HepG2 (cell line): ENCODE data around the gene SLC4A7. TPM values are rescaled to one million over a fixed set of nuclear protein-coding genes. Genes with fewer than 3 reads are reported as not detected.

Experiments used
- ARID5B ChIP-seq: IDR thresholded peaks from 2 replicates; pipeline ENCODE4 v1.4.0; 2020; ENCODE audit warnings: mild to moderate bottlenecking, missing genetic modification reagents
- CREB3 ChIP-seq: sonication (generic); formaldehyde crosslinking; IDR thresholded peaks from 2 replicates; pipeline ENCODE4 v1.5.0; 2020; ENCODE audit warnings: missing genetic modification reagents
- DMTF1 ChIP-seq: sonication (generic); formaldehyde crosslinking; IDR thresholded peaks from 2 replicates; pipeline ENCODE4 v1.4.0; 2020; ENCODE audit warnings: mild to moderate bottlenecking, missing genetic modification reagents
- E2F5 ChIP-seq: sonication (generic); formaldehyde crosslinking; conservative IDR thresholded peaks from 2 replicates; pipeline ENCODE4 v1.4.0; 2020; ENCODE audit warnings: missing genetic modification reagents
- ISL2 ChIP-seq: sonication (generic); formaldehyde crosslinking; IDR thresholded peaks from 2 replicates; pipeline ENCODE4 v1.5.0; 2020; ENCODE audit warnings: missing genetic modification reagents
- NR2F6 ChIP-seq, 2 experiments: IDR thresholded peaks; 2 replicates each; pipeline ENCODE4 v1.6.1; 2016; ENCODE audit warnings: antibody characterized with exemption in 1 of 2, mild to moderate bottlenecking in 1 of 2
- PCBP1 ChIP-seq: fragments of 200-400 bp; formaldehyde crosslinking; IDR thresholded peaks from 2 replicates; pipeline ENCODE4 v1.6.1; 2017; ENCODE audit warnings: mild to moderate bottlenecking, low read depth, low read length, borderline replicate concordance
- PRDM4 ChIP-seq: sonication (generic); formaldehyde crosslinking; IDR thresholded peaks from 2 replicates; pipeline ENCODE4 v1.9.0; 2021; ENCODE audit warnings: missing genetic modification reagents, borderline replicate concordance
- SSRP1 ChIP-seq: IDR thresholded peaks from 2 replicates; pipeline ENCODE4 v1.6.1; 2016; ENCODE audit warnings: control low read depth
- TBL1XR1 ChIP-seq: fragments of 150-350 bp; IDR thresholded peaks from 2 replicates; pipeline ENCODE4 v1.6.1; 2014; ENCODE audit warnings: borderline replicate concordance, low read length; ENCODE audit not compliant: partially characterized antibody
- TFE3 ChIP-seq: IDR thresholded peaks from 2 replicates; pipeline ENCODE4 v1.6.1; 2016
- TOE1 ChIP-seq: sonication (generic); formaldehyde crosslinking; IDR thresholded peaks from 2 replicates; pipeline ENCODE4 v1.4.0; 2020; ENCODE audit warnings: mild to moderate bottlenecking, missing genetic modification reagents
- ZEB1 ChIP-seq: IDR thresholded peaks from 2 replicates; pipeline ENCODE4 v1.6.1; 2012; ENCODE audit warnings: mild to moderate bottlenecking, low read depth, inconsistent platforms; ENCODE audit not compliant: insufficient replicate concordance
- ZNF317 ChIP-seq: sonication (generic); formaldehyde crosslinking; IDR thresholded peaks from 2 replicates; pipeline ENCODE4 v1.5.0; 2020; ENCODE audit warnings: mild to moderate bottlenecking, missing genetic modification reagents
- polyA plus RNA-seq, 8 experiments: library from polyadenylated mRNA; depleted of rRNA in 3 of 8; stranded (reverse) in 7 of 8; unstranded in 1 of 8; fragments of >200 nt; fragmentation: Illumina TruSeq in 4 of 8; extraction: Trizol in 4 of 8; gene quantifications; 2 replicates each; pipeline versions ENCODE4 v1.2.1 to v1.2.3, GENCODE V29; 2011 to 2016; ENCODE audit warnings: low read depth in 4 of 8, missing spikeins in 1 of 8, mixed read lengths in 1 of 8; ENCODE audit not compliant: insufficient read depth in 1 of 8
- total RNA-seq, 5 experiments: library from RNA; depleted of rRNA; stranded (reverse); fragments of >200 nt; fragmentation: Illumina TruSeq; extraction: Trizol; gene quantifications; 2 replicates each; pipeline ENCODE4 v1.2.3, GENCODE V29; 2016; ENCODE audit warnings: low read depth in 1 of 5

Gene SLC4A7
- total and polyA plus RNA-seq, 2 of the 13 experiments (the other 11 are each of a cell fraction or from before 2014, with no cell fraction given): 16.4 to 43.8 TPM

- 0 out of 2 replicates have a peak, but pooled peaks have one; percentile 53 for TF ChIP-seq ZNF317 (CRISPR knock-in tag)
- TF ChIP-seq TFE3 (CRISPR knock-in tag): peak; percentile 92
- TF ChIP-seq SSRP1 (CRISPR knock-in tag): peak; percentile 86
- TF ChIP-seq PCBP1: no peak
- TF ChIP-seq ZEB1: peak; percentile 90
- peak; percentile 100 for TF ChIP-seq ARID5B (CRISPR knock-in tag)
- TF ChIP-seq TBL1XR1: peak; percentile 99
- no peak for TF ChIP-seq PRDM4 (CRISPR knock-in tag)
- TF ChIP-seq CREB3 (CRISPR knock-in tag): no peak
- TF ChIP-seq NR2F6 (IDR thresholded peaks at IDR 0.05): peak; percentile 97
- TF ChIP-seq NR2F6 (CRISPR knock-in tag; IDR thresholded peaks at IDR 0.05): peak; percentile 97
- TF ChIP-seq ISL2 (CRISPR knock-in tag): peak; percentile 99
- TF ChIP-seq DMTF1 (CRISPR knock-in tag): no peak
- TF ChIP-seq TOE1 (CRISPR knock-in tag): no peak; the same call in 1 of the 2 replicates
- no peak for TF ChIP-seq E2F5
Measured at GRCh38 chr3:27360113-27361078, 123.8 kb downstream of the SLC4A7 start (continued).
